AG04449 (cell line): ENCODE measurements around the gene HSPB1.
"Not testable (repeated sequence)": the region's sequence is repeated elsewhere in the genome, so short reads cannot be mapped to it uniquely, and the experiment has no call there.

Source experiments
- CTCF ChIA-PET: fragments of 350-600 bp; formaldehyde crosslinking; extraction: SDS; loops from one replicate; lab custom pipeline; 2021; ENCODE audit warnings: antibody characterized with exemption; lab: Yijun Ruan, JAX
- POLR2A ChIA-PET: fragments of 400-600, 350-600 bp; formaldehyde crosslinking; extraction: SDS; loops from one replicate; lab custom pipeline; 2020; ENCODE audit warnings: antibody characterized with exemption, inconsistent platforms; lab: Yijun Ruan, JAX
- DNase-seq: peaks from one replicate; pipeline ENCODE4 v3.0.0-alpha.2; 2010; ENCODE audit warnings: low read depth, low spot score
- H3K4me3 ChIP-seq: 2 replicates; pipeline ENCODE4 v1.5.1; 2011; ENCODE audit warnings: low read depth, mild to moderate bottlenecking, control low read depth, low read length
- CTCF ChIP-seq: IDR thresholded peaks from one replicate; pipeline ENCODE4 v1.5.1; 2011; ENCODE audit warnings: mild to moderate bottlenecking, moderate library complexity, low read length, control low read depth, inconsistent platforms; ENCODE audit not compliant: insufficient read depth; ENCODE audit errors: missing control alignments

HSPB1 gene

GRCh38 chr7:76292213-76292573, 10.3 kb upstream of the HSPB1 start:
- TF ChIP-seq CTCF, result no peak
- ChIA-PET POLR2A (interaction anchor here (0.6 to 2.3 kb wide), 4 partner anchors 10 to 25 kb away, joined by 3 to 40 read pairs (median 6); partner anchors contain the start of gene HSPB1), CTCF (interaction anchor here (0.9 to 8.3 kb wide), 11 partner anchors 8 to 115 kb away, joined by 3 to 164 read pairs (median 6); partner anchors contain the start of gene HSPB1)
- peak overlapping the region; percentile 36 for H3K4me3 ChIP-seq
- DNase-seq, result no peak

- ChIA-PET CTCF (interaction anchor here (1.2 to 8.3 kb wide), 4 partner anchors 11 to 115 kb away, joined by 6 to 164 read pairs (median 24); no protein-coding TSS in a partner anchor), POLR2A (interaction anchor here (0.6 to 2.3 kb wide), 3 partner anchors 10 to 25 kb away, joined by 3 to 40 read pairs (median 5); partner anchors contain the start of gene HSPB1)
- not testable (repeated sequence) for H3K4me3 ChIP-seq, DNase-seq
Measured at GRCh38 chr7:76292911-76293310, 9.6 kb upstream of the HSPB1 start.

DNA sequence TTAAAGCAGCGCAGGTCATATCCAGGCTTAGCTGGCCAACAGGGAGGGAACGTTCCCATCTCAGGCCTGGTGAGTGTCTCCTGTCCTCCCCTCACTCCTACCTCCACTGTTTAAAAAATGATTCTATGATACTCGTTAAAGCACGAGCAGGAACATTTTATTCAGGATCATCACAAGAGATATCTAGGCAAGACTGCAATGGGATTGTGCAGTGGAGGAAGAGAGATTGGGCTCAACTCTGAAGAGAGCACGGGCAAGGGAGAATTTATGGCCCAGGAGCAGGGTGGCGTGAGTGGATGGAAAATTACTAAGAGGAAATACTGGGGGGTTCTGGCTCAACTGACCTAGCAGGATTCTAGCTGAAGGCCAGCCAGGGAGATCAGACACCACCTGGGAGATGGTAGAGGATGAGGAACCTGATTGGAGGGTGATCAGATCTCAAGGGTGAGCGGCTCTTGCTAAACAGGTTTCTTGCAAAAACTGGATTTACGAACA, 9.0 kb upstream of the HSPB1 start:
- TF ChIP-seq CTCF, result no peak
- POLR2A ChIA-PET, result interaction anchor here (1.7 to 2.2 kb wide), 3 partner anchors 10 to 21 kb away, joined by 5 to 20 read pairs (median 5); partner anchors contain the start of gene HSPB1
- no peak for DNase-seq
- CTCF ChIA-PET, result interaction anchor here (0.6 to 8.3 kb wide), 3 partner anchors 11 to 115 kb away, joined by 4 to 164 read pairs (median 4); no protein-coding TSS in a partner anchor
- no peak overlapping the region for H3K4me3 ChIP-seq

GRCh38 chr7:76294344-76295024, 8.0 kb upstream of the HSPB1 start:
- CTCF ChIA-PET, result interaction anchor here (0.7 to 8.3 kb wide), 3 partner anchors 12 to 116 kb away, joined by 4 to 164 read pairs (median 4); no protein-coding TSS in a partner anchor
- H3K4me3 ChIP-seq, result peak overlapping the region; percentile 23; the same call in 1 of the 2 replicates
- TF ChIP-seq CTCF, result no peak
- POLR2A ChIA-PET, result interaction anchor here (0.9 to 2.0 kb wide), 3 partner anchors 9 to 19 kb away, joined by 3 to 20 read pairs (median 5); partner anchors contain the start of gene HSPB1
- DNase-seq, result peak; percentile 57

DNA sequence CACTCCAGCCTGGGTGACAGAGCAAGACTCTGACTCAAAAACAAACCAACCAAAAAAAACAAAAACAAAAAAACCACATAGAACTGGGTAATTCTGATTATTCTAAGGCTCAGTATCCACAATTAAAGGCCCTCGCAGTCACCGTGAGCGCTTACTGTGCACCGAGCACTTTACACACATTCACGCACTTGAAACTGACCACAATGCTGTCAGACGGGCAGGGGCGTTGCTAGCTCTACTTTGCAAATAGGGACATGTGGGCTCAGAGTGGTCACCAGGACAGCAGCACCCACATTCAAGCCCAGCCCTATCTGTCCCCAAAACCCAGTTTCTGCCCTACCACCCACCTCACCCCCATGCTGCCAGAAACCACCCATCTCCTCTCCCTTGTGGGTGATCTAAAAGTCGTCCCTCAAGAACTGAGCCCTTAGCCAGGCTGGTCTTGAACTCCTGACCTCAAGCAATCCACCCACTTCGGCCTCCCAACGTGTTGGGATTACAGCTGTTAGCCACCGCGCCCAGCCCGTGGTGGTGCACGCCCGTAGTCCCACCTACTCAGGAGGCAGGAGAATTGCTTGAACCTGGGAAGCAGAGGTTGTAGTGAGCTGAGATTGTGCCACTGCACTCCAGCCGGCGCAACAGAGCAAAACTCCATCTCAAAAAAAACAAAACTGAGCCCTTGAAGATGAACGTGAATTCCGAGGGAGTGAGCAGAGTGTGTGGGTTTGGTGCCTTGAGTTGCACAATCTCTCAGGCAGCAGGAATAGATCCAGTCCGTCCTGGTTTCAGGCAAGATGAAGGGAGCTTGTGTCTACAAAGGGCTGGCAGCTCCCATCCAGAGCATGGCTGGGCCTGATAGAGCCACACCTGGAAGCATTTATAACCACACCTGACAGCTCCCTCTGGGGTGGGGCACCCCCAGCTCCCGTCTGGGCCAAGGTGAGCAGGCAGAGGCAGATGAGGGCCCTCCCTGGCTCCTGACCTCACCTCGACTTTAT, 5.4 kb upstream of the HSPB1 start:
- no peak for TF ChIP-seq CTCF
- H3K4me3 ChIP-seq, result peak overlapping the region; percentile 8; the same call in 1 of the 2 replicates
- CTCF ChIA-PET, result interaction anchor here (1.2 to 8.3 kb wide), 5 partner anchors 8 to 119 kb away, joined by 3 to 164 read pairs (median 4); no protein-coding TSS in a partner anchor
- POLR2A ChIA-PET, result interaction anchor here (0.6 to 1.2 kb wide), 4 partner anchors 11 to 21 kb away, joined by 3 to 5 read pairs (median 4); no protein-coding TSS in a partner anchor
- DNase-seq, result peak; percentile 75

DNA sequence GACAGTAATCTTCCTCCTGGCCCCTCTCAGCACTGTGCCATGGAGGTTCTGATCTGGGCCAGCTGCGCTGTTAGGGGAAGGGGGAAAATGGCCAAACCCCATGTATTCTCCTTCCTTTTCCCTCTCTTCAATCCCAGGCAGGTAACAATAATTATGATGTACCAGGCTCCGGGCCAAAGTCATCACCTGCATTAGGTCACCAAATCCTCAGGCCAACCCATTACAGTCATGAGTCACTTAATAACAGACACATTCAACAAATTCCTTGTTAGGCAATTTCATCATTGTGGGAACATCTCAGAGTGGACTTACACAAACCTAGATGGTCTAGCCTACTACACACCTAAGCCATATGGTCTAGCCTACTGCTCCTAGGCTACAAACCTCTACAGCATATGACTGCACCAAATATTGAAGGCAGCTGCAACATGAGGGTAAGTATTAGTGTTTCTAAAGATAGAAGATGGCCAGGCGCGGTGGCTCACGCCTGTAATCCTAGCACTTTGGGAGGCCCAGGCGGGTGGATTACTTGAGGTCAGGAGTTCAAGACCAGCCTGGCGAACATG, 2.2 kb upstream of the HSPB1 start:
- no peak for DNase-seq
- ChIA-PET POLR2A (no interaction called here), CTCF (interaction anchor here (1.2 to 2.5 kb wide), 2 partner anchors 9 to 14 kb away, joined by 6 to 11 read pairs; no protein-coding TSS in a partner anchor)
- no peak for TF ChIP-seq CTCF
- H3K4me3 ChIP-seq, result no peak overlapping the region
